Endothelial cell of hepatic sinusoid (primary cell): ENCODE data around the gene POLR3K.

ENCODE experiments used
- in situ Hi-C: cut with HindIII; loops from 2 replicates; pipeline ENCODE4 v1.10.0; 2017; ENCODE audit warnings: low sequenced_read_pairs

Gene POLR3K

DNA sequence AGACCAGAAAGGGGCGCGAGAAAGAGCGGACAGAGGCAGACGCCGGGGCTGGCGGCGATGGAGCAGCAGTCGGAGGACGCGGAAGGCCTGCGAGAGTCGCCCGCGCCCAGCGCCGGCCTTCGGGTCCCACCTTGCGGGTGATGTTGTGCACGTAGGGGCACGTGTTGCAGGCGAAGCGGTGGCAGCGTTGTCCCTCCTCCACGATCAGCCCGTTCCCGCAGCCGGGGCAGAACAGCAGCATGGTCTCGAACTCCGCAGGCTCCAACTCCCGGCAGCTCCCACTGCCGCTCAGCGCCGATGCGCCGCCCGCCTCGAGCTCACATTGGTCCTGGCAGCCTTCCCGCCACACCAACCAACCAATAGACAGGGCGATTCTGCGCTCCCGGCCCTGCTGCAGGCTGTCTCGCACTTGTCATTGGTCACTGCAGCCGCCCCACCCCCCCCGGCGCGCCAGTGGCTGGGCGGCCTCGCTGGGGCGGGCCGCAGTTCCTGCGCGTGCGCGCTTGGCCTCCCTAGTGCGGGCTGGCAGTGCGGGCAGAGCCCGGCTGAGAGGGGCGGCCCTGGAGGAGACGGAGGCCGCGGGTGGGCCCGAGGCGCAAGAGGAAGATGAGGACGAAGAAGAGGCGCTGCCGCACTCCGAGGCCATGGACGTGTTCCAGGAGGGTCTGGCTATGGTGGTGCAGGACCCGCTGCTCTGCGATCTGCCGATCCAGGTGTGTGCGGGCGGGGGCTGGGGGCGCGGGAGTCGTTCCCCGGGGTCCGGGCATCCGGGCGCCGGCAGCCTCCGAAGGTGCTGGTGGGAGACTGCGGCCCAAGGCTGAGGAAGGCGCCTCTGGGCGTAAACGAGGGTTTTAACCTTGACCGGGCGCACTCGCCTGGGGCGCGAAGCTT lies at the start of gene POLR3K, which contains the start of gene SNRNP25:
Gene POLR3K, minus strand, starts transcription at position 263 of the 891 bp plus-strand sequence. Its CDS starts 22 bp downstream, at position 241.
Gene SNRNP25, plus strand, starts transcription at position 483 of the 891 bp plus-strand sequence. Its CDS starts 189 bp downstream, at position 672.
- in situ Hi-C loops: no loop called here

DNA sequence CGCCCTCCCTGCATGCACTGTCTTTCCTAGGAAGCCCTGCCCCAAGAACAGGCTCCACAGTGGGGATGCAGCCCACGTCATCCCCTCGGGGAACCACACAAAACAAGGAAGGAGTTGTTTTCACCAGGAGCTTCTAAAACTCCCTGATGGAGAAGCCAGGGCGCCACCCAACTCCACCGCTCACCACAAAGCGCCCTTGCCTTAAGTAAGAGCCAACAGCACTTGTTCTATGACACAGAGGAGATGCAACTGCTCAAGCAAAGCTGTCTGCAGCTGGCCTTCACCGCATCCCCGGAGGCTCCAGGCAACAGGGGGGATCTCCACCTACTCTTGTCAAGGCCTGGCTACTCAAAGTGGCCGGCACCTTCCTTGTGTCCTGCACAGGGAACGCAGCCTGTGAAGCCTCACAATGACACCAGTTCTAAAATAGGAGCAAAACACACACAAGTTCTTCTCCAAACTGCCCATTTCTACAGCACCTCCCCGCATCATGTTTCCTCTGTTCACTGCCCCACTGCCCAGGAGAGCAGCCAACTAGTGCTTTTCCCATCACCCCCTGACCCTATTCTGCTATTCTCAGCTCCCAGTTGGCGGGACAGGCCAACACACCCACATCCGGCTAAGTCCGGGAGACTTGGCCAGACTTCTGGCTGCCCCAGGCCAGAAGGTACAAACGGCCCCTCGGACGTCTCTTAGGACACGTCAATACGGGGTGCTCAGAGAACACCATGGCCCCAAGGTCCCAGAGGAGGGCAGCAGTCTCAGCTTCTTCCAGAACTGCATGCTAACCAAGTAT lies 48.9 kb upstream of the POLR3K start:
- in situ Hi-C loops: no loop called here

DNA sequence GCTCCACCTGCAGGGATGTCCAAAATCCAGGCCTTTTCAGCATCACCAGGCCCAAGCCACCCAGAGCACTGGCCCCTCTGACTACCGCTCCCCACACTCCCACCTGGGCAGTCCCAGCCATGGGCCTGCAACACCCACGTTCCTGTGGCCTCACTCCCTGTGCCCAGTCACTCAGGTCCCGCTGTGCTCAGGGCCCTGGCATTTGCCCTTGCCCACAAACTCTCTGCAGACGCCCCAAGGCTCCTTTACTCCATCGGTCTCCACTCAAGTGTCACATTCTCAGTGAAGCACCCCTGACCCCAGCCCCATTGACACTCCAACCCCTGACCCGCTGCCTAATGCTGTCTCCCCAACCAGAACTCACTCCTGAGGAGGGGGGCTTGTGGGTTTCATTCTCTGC lies 48.2 kb upstream of the POLR3K start:
- in situ Hi-C loops: no loop called here

DNA sequence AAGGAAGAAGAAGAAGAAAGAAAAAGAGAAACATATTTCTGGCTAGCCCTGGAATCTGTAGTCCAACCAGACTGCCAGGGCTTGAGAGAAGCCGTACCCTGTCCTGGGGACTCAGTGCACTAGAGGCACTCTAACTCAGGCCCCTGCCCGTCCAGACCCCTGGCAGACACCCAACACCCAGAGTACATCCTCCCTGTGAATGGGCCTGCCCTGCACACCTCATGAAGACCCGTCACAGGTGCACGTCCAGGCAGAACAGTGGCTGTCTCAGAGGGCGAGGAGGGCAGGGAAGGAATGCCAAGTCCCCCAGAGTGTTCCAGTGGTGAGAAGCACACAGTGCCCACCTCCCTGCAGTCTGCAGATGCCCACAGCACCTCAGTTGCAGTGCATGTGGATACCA lies 47.6 kb upstream of the POLR3K start:
- in situ Hi-C loops: no loop called here

DNA sequence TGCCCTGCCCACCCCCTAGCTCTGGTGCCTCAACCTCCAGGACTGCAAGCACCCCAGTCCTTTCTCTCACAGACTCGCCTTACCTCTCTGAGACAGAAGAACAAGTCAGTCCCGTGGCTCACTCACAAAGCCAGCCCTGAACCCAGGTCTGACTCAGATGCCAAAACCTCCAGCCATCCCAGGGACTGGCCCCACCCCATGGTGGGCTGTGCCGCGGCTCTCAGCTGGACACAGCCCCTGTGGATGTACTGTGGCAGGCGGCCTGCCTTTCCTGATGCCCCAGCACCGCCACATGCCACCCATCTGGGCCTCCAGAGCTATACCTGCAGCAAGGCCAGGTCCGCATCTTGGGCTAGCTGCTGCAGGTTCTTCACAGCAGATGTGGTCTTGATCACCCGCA lies 44.4 kb upstream of the POLR3K start:
- in situ Hi-C loops: no loop called here

DNA sequence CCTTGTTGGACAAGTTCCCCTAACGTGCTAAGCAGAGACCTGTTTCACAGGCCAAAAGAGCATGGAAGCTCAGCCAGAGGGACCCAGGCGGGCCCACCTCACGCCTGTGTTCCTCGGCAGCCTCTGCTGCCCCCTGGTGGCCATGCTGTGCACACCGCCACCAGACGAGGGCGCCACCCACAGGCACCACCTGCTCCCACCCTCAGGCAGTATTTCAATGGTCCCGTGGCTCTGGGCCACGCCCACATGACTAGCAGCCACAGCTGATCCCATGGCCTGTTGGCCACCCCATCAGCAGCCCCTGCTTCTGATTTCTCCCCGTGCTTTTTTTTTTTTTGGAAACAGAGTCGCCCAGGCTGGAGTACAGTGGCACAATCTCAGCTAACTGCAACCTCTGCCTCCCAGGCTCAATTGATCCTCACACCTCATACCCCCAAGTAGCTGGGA lies 43.5 kb upstream of the POLR3K start:
- in situ Hi-C loops: no loop called here

DNA sequence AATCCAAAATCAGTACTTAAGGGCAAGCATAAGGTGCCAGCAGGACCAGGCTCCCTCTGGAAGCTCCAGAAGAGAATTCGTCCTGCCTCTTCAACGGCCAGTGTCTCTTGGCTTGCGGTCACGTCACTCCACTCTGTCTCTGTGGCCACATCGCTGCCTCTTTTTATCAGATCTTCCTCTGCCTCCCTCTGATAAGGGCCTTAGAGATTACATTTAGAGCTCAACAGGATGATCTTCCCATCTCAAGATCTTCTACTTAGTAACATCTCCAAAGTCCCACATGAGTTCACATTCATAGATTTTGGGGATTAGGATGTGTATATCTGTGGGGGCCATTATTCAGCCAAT lies 41.5 kb upstream of the POLR3K start:
- in situ Hi-C loops: no loop called here

DNA sequence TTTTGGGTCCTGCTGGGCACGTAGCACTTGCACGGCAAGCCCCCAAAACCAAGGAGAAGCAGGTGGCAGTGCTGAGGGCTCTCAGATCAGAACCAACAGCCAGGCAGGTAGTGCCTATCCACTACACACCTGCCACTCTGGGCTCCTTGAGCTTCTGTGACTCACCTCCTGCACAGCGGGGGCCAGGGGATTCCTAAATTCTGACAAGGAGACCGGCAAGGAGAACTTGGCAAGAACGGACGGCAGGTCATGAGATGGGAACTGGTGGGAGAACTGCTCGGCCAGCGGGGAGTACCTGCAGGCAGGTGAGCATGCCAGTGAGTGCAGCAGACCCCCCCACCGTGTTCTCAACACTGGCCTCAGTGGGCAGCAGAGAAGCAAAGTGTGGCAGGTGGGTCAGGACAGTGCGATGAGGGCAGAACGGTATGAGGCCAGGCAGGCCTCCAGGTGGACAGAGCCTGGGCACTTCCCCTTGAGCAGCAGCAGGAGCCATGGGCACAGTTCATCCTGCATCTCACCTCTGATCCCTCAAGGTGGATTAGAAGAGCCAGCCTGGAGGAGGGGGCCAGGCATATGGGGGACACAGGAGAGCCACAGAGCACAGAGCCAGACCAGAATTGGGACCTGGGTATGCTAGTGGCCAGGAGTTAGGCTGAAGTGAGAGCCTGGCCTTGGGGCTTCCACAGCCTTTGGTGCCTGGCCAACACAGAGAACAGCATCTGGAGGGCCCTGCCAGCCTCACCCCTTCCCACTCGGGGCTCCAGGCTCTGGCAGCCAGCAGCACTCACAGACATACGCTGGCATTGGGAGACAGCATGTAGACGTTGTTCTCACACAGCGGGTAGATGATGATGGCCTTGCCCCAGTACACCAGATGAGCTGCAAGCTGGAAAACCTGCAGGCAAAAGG lies 39.3 kb upstream of the POLR3K start:
- in situ Hi-C loops: no loop called here

DNA sequence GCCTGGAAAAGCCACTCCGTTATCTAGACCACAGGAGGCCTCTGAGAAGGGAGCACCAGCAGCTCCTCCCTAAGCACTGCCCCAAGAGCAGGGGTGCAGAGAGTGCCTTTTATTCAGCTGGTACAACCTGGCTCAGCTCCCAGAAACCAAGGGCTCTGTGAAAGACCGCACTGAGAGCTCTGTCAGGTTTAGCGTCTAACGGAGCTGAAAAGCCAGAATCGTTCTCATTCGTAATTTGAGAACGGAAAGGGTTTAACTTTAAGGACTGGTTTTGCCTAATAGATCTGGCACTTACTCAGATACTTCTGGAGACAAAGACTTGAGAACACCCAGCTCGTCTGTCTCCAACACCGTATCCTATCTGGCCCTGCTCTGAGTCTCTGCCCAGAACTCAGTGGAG lies 38.1 kb upstream of the POLR3K start:
- in situ Hi-C loops: no loop called here

DNA sequence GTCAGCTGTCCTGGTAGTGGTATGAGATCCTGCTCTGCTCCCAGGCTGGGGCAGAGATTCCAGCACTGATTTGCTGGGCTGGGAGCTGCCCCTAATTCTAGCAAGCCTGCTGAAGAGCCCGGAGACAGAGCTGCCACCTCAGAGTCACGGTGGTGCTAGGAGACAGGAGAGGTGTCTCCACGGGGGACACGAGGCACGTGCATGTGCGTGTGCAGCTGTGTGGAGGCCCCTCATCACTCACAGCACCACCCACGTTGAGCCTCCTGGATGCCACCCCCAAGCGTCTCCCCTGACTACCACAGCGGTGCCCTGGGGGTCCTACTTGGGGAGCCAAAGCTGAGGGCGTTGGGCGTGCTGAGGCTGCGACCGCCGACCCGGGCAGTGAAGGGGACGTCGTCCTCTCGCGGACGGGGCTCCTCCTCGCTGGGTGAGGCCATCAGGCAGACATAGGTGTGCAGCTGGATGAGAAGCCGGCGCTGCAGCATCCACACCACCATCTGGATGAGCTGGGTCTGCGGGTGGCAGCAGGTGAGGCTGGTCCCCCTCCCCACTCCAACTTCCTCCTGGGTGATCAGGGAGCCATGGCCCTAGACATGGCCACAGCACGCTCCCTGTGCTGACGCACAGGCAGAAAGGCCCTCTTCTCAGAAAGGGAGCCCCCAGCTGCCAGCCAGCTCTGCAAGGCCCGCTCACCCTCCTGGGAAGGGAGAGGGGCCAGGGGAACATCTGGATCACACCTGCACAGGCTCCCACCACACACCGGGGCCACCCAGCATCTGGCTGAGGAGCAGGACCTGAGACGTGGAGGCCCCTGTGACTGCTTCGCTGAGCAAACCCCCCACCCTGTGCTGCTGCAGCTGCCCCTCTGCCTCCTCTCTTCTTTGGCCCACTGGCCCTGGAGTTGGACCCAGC lies 36.2 kb upstream of the POLR3K start:
- in situ Hi-C loops: no loop called here

DNA sequence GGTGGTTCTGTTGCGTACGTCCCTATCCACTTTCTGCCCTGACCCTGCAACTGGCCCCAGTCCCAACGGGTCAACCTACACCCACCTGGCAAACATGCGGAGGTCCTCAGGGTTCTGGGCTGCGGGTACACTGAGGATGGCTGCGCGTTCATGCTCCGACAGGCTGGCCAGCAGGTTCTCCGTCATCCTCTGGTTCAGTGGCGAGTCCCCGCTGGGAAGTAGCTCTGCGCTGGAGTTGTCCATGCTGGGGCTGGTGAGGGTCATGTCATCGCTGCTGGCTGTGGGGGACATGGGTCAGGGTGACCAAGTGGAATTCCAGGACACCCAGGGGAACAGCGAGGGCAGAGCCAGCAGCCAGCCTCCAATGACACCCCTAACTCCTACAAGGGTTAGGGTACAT lies 35.2 kb upstream of the POLR3K start:
- in situ Hi-C loops: no loop called here

DNA sequence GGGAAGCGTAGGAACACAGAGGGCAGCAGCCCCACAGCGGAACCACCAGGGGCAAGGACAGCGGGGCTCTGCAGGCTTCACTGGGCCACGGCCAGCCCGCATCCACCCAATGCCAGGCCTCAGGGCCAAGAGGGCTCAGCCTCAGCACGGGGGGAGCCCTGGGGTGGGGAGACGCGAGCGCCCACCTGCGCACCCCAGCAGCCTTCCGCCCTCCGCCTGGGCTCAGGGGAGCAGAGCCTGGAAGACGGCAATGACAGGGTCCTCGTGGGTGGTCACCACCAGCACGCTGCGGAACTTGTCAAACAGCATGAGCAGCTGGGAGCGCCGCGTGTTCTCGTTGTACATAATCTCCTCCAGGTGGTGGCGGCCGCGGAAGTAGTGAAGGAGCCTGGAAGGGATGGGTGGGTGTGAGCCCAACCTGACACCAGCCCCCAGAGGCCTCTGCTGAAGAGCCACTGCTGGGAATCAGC lies 33.1 kb upstream of the POLR3K start:
- in situ Hi-C loops: no loop called here

DNA sequence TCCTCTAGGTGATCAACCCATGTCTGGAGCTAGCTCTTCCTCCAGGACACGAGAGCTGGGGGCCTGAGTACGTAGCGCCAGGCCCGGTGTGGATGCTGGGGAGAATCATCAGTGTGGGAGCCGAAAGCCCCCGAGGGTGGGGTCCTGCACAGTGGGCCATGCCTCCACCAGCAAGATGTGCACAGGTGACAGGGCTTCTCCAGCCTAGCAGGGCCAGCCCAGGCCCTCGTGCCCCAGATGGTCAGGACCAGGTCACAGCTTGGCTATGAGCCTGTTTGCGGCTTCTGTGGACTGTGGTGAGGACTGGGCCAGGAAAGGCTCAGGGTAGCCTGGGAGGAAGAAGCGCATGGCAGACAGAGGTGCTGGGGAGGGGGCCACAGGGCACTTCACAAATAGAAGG lies 32.5 kb upstream of the POLR3K start:
- in situ Hi-C loops: no loop called here

DNA sequence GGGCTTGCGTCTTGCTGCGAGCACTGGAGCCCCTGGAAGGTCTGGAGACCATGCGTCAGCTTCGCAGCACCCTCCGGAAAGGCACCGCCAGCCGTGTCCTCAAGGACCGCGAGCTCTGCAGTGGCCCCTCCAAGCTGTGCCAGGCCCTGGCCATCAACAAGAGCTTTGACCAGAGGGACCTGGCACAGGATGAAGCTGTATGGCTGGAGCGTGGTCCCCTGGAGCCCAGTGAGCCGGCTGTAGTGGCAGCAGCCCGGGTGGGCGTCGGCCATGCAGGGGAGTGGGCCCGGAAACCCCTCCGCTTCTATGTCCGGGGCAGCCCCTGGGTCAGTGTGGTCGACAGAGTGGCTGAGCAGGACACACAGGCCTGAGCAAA lies 32.0 kb upstream of the POLR3K start:
- in situ Hi-C loops: no loop called here

DNA sequence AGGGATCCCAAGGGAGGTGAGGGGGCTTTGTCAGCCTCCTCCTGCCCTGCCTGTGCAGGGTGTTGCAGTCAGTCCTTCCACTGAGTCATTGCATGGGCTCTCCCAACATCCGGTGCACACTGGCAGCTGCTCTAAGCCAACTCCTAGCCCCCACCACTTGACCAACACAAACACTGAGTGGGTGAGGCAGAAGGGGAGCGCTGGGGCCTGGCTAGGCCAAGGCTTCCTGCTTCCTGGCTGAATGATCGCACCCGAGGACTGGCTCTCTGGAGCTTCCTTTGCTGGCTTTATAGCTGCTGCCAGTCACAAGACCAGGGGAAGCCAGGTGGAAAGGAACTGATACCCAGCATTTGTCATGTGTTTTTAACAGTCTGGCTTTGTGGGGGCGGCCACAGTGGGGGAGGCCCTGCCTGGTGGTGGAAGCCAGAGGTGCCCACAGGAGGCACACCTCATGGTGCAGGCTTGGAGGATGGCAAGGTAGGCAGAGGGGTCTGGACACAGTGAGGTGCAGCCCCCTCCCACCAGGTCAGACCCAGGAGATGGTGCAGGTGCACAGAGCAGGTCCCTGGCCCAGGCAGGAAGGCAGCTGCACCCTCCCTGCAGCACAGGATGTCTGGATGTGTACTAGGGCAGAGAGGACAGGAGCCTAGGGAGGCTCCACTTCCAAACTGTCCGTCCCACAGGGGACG lies 31.5 kb upstream of the POLR3K start:
- in situ Hi-C loops: no loop called here

DNA sequence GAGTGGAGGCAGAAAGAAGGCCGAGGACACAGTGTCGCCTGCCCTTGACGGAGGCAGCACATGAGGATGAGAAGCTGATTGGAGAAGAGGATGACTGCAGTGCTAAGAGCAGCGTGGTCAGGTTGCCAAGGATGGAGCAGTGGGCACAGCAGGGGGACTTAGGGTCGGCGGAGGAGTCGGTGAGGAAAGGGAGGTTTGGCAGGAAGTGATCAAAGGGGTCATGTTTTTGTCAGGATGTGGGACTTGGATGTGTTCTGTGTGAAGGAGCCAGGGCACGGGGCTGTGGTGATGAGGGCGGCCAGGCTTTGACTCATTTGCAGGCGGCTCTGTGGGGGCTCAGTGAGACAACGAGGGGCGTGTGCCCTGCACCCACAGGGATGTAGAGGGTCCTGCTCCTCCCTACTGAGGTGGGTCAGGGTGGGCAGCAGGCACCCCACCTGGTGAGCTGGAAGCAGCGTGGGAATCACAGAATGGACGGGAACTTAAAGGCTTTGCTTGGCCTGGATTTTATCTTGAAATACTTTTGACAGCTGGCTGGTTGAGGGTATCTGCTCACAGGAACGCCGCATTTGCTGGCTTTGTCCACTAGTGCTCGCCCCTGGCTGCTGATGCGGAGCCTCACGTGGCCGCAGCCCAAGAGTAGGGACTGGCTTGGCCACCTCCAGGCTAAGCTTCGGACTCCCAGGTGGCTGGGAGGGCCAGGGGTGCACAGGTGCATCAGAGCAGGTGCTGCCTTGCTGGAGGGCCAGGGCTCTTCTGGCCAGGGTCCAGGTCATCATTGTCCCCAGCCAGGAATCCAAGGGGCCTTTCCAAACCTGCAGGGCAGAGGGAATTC lies 30.6 kb upstream of the POLR3K start:
- in situ Hi-C loops: no loop called here

DNA sequence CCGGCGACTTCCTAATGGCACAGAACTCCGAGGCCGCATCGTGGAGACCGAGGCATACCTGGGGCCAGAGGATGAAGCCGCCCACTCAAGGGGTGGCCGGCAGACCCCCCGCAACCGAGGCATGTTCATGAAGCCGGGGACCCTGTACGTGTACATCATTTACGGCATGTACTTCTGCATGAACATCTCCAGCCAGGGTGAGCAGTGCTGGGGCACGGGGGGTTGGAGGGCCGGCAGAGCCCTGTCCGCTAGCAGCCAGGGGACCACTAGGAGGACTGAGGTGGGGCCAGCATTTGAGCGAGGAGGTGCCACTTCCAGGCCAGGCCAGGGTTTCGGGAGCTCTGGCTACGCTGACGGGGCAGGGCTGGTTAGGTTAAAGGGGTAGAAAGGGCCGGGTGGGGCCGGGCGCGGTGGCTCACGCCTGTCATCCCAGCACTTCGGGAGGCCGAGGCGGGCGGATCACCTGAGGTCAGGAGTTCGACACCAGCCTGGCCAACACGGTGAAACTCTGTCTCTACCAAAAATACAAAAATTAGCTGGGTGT lies 29.7 kb upstream of the POLR3K start:
- in situ Hi-C loops: no loop called here
